HG03469 (cell line): ENCODE measurements around the gene TTC3.

ENCODE experiments used
- ATAC-seq: cut with Tn5 transposase; IDR thresholded peaks from one replicate; pipeline ENCODE4 v1.9.1; 2021; ENCODE audit warnings: mild to moderate bottlenecking, moderate library complexity, moderate number of reproducible peaks; ENCODE audit not compliant: unreplicated experiment

The TTC3 gene

DNA sequence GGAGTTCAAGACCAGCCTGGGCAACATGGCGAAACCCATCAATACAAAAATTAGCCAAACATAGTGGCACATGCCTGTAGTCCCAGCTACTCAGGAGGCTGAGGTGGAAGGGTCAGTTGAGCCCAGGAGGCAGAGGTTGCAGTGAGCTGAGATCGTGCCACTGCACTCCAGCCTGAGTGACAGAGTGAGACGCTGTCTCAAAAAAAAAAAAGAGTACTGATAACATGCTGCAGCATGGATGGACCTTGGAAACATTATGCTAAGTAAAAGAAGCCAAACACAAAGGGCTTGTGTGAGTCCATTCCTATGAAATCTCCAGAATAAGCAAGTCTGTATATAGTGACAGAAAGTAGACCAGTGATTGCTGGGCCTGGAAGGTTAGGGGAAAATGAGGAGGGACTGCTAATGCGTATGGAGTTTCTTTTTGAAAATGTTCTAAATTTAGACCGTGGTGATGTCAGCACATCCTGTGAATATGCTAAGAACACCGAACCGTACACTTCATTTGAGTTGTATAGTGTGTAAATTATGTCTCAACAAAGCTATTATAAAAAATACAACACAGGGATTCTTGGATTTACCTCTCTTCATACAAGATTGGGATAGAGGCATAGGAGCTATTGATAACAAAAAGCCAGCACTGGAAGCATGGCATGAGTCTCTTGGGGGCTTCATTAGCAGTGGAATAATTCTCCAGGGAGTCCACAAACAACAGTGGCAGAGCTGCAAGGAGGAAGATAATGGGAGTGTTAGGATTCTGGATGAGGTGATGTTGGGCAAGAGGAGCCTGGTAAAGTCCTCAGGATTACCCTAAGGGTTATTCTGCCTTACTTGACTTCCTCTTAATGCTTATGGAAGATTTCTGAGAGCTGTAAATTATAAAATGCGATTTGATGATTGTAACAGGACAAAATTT lies 73.5 kb downstream of the TTC3 start:
- ATAC-seq = no peak

DNA sequence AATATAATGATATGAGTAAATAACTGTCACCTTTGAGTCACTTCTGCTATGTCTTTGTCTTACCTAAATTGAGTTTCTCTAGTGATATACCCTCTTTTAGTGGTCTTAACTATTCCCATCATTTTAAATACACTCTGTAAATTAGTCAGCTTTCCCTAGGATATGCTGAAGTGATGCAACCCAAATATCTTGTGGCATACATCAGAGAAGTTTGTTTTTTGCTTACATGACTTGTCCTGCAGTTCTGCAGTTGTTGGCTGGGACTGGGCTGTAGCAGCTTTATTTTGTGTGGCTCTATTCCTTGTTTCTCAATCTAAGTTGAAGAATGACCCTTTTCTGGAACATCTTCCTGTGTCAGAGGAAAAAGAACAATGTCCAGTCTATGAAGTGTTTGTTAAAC lies 76.4 kb downstream of the TTC3 start:
- ATAC-seq = no peak

DNA sequence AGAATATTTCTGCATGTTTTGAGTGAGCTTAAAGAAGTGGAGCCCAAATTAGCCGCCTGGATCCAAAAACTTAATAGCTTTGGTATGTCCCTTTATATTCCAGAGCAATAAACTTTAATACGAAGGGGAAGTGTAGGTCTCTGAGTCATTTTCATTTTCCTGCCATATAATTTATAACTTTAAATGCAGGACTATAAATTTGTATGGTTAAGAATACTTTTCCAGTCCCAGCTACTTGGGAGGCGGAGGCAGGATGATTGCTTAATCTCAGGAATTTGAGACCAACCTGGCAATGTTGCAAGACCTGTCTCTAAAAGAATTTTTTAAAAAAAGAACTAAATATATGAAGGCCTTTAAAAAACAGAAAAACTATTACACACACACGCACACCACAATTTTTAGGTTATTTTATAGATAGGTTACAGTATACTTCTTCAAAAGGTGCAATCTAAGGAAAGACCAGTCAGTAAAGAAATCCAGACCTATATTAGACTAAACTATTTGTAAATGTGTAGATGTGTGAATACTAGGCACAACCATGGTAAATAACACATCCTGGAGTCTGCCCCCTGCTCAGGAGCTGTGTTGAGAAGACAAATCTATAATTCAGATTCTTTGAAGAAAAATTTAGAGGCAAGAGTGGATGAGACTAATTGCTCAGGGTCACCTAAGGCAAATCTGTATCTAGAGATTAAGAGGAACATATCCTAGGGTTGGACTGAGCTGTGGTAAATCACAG lies 80.3 kb downstream of the TTC3 start:
- ATAC-seq = no peak

DNA sequence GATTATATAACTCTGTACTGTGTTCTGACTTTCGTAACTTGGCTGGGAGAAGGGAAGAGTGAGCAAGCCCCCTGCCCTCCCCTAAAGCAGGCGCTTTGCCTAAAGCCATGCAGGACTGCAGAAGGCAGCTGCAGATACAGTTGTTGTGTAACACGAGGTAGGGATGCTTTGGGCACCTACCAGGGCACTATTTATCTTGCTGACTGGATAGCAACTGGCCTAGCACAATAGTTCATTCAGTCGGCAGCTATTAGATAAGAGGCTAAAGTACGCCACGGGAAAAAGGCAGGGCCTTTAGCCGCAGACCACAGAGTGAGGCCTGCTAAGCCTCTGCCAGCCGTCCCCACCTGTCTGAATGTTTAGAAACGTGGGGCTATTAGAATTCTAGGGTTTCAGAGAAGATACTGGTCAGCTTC lies 80.9 kb downstream of the TTC3 start:
- no peak for ATAC-seq

DNA sequence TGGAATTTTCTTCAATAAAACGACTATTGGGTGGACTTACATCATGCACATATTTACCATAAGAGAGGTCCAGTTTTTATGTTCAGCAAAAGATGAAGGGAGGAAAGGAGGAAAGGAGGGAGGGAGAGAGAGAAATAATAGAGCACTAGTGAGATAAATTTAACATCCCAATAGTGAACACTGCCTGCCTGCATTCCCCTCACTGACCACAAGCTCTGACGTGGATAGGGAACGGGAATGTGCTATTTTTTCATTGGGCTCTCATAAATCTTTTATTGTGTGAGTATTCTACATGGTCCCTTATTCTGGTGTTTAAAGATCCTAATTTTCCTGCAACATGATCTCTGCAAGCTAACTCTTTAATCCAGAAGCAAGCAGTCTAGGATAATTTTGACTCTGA lies 82.1 kb downstream of the TTC3 start:
- ATAC-seq = no peak

DNA sequence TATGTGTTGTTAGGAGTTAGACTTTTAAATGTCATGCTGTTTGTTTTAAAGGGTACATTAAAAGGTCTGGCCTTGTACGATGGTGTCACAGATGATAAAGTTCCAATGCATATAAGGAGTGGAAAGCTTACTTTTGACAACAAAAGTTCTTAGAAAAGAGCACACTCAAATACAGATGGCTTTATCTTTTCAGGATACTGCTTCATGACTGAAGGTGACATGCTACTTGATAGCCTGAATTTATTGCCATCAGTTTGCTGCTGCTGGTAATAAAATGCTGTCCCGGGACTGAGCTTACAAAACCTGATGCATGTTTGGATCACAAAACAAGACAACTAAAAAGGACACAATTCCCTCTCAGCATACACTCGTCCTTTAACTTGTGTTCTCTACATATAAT lies 84.9 kb downstream of the TTC3 start:
- ATAC-seq = no peak

DNA sequence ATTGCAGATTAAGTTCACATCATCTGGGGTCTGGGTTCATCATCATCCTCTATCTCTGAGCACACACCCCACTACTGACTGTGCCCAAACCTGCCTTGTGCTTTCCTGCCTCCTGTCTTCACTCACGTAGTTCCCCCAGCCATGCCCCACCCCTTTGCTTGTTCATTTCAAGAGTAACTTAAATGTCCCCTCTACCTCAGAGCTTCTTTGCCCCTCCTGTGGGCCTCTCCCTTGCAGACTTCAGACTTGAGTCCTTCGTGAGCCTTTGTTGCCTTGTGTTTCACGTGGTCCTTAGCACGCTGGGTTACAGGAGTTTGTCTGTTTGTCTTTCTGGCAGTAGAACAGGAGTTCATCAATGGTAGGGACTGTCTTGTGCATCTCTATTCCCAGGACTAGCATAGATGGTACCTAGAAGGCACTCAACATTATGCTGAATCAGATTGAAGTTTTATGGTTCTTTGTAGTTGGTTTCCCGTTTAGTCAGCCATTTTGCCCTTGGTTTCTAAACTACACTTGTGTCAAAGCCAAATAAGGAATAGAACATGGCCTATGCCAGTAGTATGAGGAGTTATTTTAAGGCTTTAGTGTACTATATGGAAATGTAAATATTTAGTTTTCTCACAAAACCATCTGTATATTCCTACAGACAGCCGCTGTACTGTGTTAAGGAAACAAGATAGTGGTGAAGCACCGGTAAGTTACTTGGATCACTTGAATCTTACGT lies 86.2 kb downstream of the TTC3 start:
- ATAC-seq = no peak

DNA sequence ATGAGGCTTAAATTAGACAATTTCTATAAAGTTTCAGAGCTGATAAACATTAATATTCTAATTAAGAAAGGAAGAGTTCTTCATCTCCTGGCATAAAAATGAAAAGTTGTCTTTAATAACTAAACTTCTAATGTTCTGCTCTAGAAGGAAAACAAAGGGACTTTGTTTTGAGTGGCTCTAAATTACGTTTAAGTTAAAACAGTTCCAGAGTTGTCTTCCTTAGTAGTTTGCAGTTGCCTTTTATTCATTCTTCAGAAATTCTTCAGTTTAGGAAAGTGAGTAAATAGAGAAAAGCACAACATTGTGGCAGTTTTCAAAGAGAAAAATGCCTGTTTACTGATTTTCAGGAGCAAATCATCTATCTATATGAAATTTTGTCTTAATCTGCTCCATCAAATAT lies 86.9 kb downstream of the TTC3 start:
- no peak for ATAC-seq

DNA sequence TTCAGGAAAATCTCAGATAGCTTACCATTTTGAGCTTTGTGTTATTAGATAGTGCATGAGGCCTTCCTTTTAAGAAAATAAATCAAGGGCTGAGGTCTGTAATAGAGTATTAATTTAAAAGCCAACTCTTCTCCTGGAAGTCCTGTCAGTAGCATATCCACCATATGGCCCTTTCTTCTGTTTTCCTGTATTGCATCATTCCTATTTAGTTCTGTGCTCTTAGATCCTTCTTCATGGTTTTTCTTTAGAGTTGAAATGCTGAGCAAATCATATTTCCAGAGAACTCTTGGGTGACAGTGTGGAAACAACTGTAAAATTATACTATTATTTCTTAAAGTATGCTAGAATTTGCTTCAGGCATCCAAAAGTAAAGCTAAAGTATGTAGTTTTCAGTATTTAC lies 91.7 kb downstream of the TTC3 start:
- no peak for ATAC-seq

DNA sequence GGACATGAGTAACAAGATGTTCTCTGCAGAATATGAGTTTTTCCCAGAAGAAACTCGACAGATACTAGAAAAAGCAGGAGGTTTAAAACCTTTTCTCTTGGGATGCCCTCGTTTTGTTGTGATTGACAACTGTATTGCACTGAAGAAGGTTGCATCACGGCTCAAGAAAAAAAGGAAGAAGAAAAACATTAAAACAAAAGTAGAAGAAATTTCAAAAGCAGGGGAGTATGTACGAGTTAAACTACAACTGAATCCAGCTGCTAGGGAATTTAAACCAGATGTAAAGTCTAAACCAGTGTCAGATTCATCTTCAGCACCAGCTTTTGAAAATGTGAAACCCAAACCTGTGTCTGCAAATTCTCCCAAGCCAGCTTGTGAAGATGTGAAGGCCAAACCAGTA lies 92.5 kb downstream of the TTC3 start:
- ATAC-seq = no peak

DNA sequence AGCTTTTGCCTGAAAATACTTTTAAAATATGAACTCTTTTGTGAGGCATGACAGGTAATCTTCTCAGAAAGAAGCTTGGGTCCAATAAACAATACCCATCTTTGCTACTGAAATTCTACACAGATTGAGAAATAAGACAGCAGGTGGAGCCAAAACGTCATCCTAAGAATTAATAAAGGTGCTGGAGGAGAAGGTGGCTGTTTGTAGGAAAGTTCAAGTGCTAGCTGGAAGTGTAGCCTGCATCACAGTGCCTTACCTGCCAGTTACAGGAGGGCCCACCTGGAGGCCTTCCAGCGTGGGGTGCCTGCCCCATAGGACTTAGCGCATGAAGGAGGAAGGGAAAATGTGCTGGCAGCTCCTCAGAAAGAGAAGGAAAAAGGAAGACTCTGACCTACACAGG lies 93.7 kb downstream of the TTC3 start:
- no peak for ATAC-seq

DNA sequence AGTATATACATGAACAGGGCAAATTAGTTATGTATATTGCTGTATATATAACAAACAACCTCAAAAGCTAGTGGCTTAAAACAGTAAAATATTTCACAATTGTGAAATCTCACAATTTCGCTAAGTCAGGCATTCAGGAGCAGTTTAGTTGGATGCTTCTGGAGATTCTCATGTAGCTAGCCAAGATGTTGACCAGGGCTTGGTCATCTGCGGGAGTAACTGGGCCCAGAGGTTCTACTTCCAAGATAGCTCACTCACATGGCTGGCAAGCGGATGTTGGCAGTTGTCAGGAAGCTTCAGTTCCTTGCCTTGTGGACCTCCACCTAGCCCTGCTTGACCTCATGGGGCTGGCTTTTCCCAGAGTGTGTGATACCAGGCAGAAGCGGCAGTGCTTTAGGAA lies 95.6 kb downstream of the TTC3 start:
- ATAC-seq = no peak

DNA sequence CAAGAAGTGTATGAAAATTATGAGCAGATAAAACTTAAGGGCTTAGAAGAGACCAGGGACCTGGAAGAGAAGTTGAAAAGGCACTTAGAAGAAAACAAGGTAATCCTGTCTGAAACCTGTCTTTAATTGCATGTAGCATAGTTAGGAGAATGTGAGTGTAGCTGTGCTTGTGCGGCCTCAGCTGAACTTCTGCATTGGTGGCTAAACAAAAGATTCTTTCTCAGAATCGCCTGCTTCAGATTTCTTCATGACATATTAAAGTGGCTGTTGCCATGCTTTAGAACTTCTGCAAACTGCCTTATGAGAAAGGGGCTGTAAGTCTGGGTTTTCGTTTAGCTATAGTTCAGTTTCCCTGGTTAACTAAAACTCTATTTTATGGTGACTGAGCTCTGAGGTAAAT lies 99.6 kb downstream of the TTC3 start:
- no peak for ATAC-seq

DNA sequence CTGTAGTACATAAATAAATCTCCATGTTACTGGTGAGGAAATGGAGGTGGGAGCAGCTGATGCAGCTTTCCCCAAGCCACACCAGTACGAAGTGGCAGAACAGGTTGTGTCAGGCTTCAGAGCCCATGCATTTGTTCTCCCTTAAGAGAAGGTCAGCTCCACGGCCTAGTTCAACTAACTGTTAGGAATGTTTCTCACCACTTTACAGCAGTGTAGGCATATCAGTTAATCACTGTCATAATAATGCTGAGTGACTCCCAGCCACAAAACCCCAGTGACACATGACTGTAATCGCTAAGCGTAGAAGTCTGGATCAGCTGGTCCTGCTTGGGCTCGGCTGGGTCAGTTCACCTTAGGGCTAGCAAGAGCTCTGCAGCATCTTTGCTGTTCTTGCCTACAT lies 103.7 kb downstream of the TTC3 start:
- ATAC-seq = no peak

DNA sequence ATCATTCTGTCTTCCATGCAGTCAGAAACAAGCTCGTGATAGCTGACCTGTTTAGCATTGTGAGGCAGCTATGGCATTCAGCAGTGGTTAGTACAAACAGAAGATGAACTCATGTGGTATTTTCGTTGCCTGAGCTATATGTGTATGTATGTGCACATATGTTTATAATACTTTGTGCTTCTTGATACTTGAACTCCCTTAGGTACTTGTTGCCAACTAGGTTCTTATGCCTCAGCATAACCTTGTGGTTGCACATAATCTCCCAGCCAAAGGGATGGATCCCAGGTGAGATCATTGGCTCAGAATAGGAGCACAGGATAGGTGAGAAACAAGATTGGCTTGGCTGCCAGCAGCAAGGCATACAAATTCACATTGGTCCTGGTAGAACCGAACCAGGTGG lies 108.0 kb downstream of the TTC3 start:
- ATAC-seq = no peak

DNA sequence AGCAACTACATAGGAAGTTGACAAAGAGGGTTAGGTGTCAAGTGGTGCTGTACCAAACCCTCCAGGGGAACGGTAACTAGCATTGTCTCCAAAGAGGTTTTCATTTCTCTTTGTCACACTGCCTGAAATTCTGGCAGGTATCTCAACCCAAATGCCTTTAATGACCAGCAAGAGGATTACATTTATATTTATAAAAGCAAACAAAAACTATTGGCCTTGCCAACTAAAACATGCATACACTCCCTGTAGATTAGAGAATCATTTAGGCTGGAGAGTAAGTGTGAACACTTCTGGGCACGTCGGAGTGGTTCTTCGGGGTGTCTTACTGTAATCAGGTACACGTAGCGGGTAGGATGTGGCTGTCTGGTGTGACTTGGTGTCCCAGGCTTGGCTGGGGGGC lies 109.2 kb downstream of the TTC3 start:
- ATAC-seq = no peak

DNA sequence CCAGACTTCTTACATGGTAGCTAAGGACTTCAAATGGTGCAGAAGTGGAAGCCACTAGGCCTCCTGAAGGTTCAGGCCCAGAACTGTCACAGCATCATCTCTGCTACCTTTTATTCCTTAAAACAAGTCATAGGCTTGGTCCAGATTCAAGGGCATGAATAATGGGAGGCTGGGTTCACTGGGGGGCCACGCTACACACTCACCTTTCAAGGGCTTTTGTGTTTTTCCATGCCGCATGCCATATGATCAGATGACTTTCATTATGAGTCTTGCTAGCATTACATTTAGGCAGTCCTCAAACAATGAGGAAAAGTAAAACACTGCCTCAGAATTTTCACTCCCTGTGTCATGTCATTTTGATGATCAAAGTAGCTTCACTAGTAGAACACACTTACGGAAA lies 110.7 kb downstream of the TTC3 start:
- no peak for ATAC-seq

DNA sequence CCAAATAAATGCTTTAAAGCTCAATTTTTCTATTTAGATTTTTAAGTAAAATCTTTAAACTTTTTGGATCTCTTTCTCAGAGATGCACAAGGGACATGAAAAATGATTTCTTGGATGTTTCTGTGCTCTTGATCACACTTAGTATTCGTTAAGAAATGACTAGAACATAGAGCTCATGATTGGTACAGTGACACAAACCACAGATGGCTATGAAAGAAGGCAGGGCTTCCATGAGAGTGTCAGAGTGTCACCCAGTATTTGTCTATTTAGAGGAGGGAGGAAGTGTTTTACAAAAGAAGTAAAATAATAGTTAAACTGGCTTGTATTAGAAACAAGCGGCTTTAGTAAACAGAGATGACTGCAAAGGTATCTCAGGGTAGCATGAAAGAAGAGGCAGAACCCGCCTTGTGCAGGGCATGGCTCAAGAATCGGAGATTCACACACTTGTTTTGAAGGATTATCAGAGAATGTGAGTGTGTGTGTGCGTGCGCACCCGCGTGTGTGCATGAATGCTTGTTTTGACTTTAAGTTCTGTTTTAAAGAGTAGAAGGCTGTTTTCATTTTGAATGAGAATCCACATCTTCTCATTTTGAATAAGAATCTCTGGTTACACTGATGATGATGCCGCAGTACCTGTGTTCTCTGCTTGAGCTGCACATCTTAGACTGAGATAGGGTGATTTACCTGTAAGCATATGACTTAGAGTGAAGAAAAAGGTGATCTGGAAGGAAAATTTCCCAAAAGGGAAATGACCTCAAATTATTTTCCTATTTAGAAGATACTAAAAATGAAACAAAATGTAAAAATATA lies 111.9 kb downstream of the TTC3 start:
- no peak for ATAC-seq

DNA sequence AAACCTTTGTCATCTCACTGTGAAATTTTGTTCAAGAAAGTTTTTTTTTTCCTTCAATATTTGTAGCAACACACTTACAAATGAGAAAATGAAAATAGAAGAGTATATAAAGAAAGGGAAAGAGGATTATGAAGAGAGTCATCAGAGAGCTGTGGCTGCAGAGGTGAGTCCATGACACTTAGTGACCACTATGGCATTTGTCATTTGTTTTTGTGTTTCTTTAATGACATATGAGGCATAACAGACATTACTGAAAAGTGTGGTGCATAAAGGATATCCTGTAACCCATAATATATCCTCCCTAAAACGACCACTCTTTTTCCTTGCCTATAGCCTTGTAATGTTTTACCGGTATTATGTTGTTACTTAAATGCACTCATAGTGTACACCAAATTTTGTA lies 113.9 kb downstream of the TTC3 start:
- no peak for ATAC-seq

DNA sequence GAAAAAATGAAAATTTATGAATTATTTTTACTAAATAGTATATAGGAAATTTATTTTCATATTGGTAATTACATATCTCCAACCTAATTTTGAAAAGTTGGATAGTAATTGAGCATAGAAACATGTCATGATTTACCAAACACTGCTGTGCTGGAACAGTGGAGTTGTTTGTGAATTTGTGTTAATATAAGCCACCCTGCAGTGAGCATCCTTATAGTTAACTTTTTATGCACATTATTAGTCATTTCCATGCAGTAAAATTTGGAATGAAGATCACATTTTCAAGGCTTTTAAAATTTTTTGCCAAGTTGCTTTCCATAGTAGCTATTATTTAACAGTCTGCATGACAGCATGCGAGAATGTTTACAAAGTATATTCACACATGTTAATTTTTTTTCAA lies 115.8 kb downstream of the TTC3 start:
- ATAC-seq = no peak

DNA sequence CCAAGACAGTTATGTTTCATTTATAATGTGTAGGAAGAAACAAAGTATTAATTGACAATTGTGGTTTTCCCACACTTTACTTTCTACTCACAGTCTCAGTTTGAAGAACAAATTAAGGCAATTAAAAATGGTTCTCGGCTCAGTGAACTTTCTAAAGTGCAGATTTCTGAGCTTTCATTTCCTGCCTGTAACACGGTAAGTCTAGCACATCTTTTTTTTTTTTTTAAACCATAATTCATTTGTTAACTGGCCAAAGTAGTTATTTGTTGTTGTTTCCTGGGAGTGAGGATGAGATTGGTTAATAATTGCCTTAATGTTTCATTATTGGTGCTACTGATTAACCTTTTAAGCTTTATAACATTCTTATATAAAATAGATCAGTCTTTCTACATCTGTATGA lies 119.0 kb downstream of the TTC3 start:
- no peak for ATAC-seq
